Activated naive CD8-positive, alpha-beta T cell treated with anti-CD3 and anti-CD28 coated beads, Interleukin-2, amount 10 ng/mL, durations not matched to agents 7 days and 5 days (primary cell): ENCODE data around the gene HIP1R. TPM values are rescaled to one million over a fixed set of nuclear protein-coding genes. Genes with fewer than 3 reads are reported as not detected.

ENCODE experiments used
- ATAC-seq: fragments of 150-1000 bp; cut with Tn5 transposase; one replicate; pipeline ENCODE4 v1.10.0; 2021; ENCODE audit warnings: low read depth, moderate library complexity
- POLR2A ChIA-PET: fragments of 350-600 bp; sonication (Branson Sonifier 250); formaldehyde crosslinking; loops from one replicate; lab custom pipeline; 2021; ENCODE audit warnings: antibody characterized with exemption; lab: Charles Lee
- DNase-seq: peaks from one replicate; pipeline ENCODE4 v3.0.0; 2021
- H3K27ac Mint-ChIP-seq: one replicate; pipeline ENCODE4 v1.8.0; 2022; ENCODE audit warnings: mild to moderate bottlenecking, mixed read lengths
- H3K27me3 Mint-ChIP-seq: one replicate; pipeline ENCODE4 v1.8.0; 2022; ENCODE audit warnings: mild to moderate bottlenecking, moderate library complexity, mixed read lengths
- H3K36me3 Mint-ChIP-seq: one replicate; pipeline ENCODE4 v1.8.0; 2021; ENCODE audit warnings: mild to moderate bottlenecking, mixed read lengths
- H3K4me1 Mint-ChIP-seq: one replicate; pipeline ENCODE4 v1.8.0; 2021; ENCODE audit warnings: mixed read lengths
- H3K4me3 Mint-ChIP-seq: one replicate; pipeline ENCODE4 v1.8.0; 2022; ENCODE audit warnings: mild to moderate bottlenecking, moderate library complexity, mixed read lengths
- H3K9me3 Mint-ChIP-seq: one replicate; pipeline ENCODE4 v1.8.0; 2021; ENCODE audit warnings: mixed read lengths
- total RNA-seq, 2 experiments: library from RNA; stranded (reverse); gene quantifications; one replicate each; pipeline ENCODE4 v1.2.3, GENCODE V29; 2021

HIP1R gene
- total RNA-seq, 2 experiments from 2014 or later: 54.7 to 57.8 TPM

DNA sequence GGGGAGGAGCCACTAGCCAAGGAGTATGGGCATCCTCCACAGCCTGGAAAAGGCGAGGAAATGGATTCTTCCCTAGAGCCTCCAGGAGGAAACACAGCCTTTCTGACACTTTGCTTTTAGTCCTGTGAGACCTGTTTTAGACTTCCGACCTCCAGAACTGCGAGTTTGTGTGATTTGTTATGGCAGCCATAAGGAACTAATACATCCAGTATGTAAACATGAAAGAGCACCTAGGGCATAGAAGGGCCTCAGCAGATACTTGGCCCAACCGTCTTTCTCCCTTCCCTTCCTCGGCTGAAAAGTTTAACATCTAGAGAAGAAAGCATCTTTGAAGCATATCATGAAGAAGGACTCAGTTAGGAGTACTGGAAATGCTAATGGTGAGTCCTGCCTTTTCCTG lies 3.6 kb downstream of the HIP1R start:
- Mint-ChIP-seq H3K9me3 (no peaks in the 10 kb centered on the region), H3K4me1 (peaks cover 29% of the 10 kb centered on the region), H3K27ac (no peak overlapping the region), H3K27me3 (peaks cover 10% of the 10 kb centered on the region), H3K4me3 (no peak overlapping the region), H3K36me3 (no peaks in the 10 kb centered on the region)
- ATAC-seq (no peak), DNase-seq (no peak)
- POLR2A ChIA-PET: no interaction called here

DNA sequence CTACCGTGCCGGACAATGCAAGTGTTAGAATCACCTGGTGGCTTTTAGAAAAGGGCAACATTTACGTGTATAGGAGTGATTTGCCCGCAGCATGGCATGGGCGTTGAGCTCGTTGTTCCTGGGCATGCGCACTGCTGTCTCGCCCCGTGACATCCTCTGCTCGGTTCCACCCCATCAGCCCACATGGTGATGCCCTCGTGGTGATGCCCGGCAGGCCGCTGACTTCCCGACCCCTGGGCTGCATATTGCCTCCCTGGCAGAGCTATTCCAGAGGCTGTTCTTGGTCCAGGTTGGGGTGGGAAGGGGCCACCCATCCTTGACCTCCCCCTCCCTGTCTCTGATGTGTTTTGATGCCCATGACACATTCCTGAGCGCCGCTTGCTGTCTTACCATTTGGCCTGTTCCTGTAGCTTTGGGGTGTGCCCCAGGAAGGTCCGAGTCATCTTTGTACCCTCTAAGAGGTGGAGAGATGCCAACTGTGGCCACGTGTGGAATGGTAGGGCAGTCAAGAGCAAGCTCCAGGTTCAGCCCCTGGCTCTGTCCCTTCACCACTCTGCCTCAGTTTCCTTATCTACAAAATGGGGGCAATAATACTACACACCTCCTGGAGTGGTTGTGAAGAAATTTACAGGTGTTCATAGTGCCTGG lies 4.8 kb downstream of the HIP1R start:
- peaks cover 21% of the 10 kb centered on the region for H3K4me1 Mint-ChIP-seq
- H3K27me3 Mint-ChIP-seq: no peaks in the 10 kb centered on the region
- no peak overlapping the region for H3K4me3 Mint-ChIP-seq
- POLR2A ChIA-PET: interaction anchor here (0.6 kb wide), 1 partner anchor 392 kb away, joined by 3 read pairs; no protein-coding TSS in a partner anchor
- H3K27ac Mint-ChIP-seq: peak overlapping the region; percentile 8
- DNase-seq (no peak), ATAC-seq (no peak)
- no peaks in the 10 kb centered on the region for H3K9me3 Mint-ChIP-seq
- H3K36me3 Mint-ChIP-seq: no peaks in the 10 kb centered on the region

DNA sequence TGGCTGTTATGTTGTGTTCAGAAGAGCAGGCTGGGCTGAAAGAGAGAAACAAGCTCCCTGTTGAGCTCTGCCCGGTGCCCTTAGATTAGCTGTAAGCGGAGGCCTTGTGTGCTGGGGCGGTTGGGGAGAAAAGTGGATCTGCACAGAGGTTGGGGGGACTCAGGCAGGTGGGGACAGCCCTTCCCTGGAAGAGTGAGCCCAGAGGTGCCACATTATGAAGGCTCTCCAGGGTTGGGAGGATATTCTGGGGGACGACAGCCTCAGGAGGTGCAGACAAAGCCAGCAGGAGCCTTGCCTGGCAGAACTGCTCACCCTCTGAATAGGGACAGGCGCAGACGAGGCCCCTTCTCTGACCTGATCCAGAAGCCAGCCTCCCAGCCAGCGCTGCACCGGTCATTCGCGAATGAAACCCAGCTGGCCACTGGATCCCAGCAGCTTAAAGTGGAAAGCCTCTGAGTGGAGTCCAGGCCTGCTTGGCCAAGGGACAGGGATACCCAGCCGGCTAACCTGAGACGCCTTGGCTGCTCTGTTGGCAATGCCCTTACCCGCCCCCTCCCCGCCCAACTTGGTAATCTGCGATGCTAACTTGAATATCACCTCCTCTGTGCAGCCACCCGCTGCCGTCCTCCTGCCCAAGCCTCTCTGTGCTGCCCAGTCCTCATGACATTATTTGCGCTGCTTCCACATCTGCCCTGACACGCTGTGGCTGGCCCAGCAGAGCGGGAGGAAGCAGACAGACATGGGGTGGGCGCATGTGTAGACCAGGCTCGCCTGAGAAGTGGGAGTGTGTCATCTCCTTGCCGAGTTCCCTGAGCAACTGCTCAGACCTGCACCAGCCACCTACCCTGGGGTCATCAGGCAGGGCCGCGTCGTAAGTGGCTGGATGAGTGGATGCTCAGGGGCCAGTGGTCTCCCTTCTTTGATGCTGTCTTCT lies 5.6 kb downstream of the HIP1R start:
- H3K4me3 Mint-ChIP-seq: no peak overlapping the region
- POLR2A ChIA-PET: no interaction called here
- no peaks in the 10 kb centered on the region for H3K9me3 Mint-ChIP-seq
- no peaks in the 10 kb centered on the region for H3K36me3 Mint-ChIP-seq
- H3K4me1 Mint-ChIP-seq: peaks cover 21% of the 10 kb centered on the region
- no peaks in the 10 kb centered on the region for H3K27me3 Mint-ChIP-seq
- peak overlapping the region; percentile 8 for H3K27ac Mint-ChIP-seq
- ATAC-seq (no peak), DNase-seq (no peak)

DNA sequence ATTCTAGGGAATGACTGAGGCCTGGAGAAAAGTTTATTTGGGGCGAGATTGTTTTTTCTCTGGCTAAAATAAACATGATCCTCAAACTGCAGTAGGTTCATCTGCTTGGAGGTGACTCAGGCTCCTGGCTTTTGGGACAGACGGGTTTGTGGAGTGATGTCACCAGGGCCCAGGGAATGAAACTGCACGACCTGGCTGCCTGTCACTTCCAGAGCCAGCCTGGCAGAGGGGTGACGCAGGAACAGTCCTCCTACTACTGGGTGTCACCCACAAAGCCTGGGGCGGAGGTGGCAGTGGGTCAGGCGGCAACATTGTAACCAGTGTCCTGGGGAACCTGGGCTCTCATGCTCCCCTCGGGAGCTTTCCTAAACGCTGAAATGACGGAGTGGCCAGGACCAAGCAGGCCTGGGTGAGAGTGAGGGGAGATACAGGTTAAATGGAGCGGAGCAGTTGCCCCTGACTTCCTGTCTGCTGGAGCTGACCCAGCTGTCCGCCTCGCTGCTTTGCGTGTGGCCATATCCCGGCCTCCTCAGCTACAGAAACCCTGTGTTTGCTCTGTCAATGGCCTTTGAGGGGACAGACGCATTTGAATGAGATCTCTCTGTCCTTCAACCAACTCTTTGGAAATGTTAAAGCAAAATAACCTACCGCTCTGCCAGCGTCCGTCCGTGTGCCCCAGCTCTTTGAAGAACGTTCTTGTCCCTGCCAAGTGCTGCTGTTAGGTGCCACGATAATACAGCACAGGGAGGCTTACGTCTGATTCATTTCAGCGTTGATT lies 6.5 kb downstream of the HIP1R start:
- ATAC-seq: no peak
- no peak for DNase-seq
- no peaks in the 10 kb centered on the region for H3K27me3 Mint-ChIP-seq
- no peak overlapping the region for H3K4me3 Mint-ChIP-seq
- H3K36me3 Mint-ChIP-seq: no peaks in the 10 kb centered on the region
- no peaks in the 10 kb centered on the region for H3K9me3 Mint-ChIP-seq
- peaks cover 16% of the 10 kb centered on the region for H3K4me1 Mint-ChIP-seq
- POLR2A ChIA-PET: no interaction called here
- no peak overlapping the region for H3K27ac Mint-ChIP-seq

DNA sequence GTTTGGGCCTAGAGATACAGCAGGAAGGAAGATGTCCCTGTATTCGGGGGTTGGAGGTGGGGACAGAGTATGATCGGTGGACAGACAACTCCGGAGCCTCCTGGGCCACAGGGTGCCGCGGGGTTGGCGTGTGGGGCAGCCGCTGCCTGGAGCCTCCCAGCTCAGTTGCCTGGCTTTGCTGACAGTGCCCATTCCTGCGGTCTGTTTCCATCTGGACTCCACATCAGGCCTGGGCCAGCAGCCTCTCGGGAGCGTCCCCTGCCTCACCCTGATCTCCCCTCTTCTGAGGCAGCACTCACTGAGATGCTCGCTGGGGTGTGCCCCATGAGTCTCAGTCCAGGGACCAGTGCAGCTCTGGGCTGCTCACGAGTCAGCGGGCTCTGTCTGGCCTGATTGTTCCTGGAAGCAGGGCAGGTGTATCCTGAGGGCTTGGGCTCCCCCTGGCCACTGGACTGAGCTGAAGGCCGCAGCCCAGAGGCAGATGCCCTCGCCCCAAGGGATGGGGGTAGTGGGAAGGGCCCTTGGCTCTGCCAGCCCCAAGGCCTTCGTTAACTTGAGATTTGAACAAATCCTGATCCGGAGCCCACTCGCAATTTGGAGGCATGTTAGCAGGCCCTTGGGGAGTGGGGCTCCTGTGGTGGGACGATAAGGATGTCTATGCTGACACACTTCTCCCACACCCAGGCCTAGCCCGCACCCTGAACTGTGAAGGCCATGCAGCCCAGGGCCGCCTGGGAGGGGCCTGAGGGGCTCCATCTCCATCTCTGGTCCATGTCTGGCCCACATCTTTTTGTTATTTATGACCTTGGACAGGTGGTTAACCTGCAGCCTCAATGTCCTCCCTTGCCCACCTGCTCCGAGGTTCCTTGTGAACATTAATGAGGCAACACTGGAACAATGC lies 7.5 kb downstream of the HIP1R start:
- H3K36me3 Mint-ChIP-seq: no peaks in the 10 kb centered on the region
- ATAC-seq: no peak
- H3K27ac Mint-ChIP-seq: no peak overlapping the region
- H3K4me3 Mint-ChIP-seq: no peak overlapping the region
- H3K9me3 Mint-ChIP-seq: no peaks in the 10 kb centered on the region
- DNase-seq: no peak
- POLR2A ChIA-PET: no interaction called here
- H3K27me3 Mint-ChIP-seq: no peaks in the 10 kb centered on the region
- H3K4me1 Mint-ChIP-seq: peaks cover 9% of the 10 kb centered on the region

DNA sequence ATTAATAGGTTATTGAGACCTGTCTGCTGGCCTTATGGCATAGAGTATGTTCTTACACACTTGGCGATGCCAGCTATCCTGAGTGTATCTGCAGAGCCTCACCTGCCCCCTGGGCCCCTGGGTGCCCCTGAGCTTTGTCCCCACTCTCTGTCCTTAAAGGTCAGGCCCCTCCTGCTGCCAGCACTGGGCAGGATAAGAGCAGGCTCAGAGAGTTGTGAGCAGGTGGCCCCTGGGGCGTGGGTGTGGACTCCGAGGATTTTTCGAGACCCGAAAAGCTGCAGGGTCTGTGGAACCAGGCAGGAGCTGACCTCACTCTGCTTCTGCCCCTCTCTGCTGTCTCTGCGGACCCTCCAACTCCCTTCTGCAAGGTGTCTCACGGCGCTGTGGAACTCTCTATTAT lies 8.2 kb downstream of the HIP1R start:
- peak overlapping the region; percentile 45 for H3K27ac Mint-ChIP-seq
- no peaks in the 10 kb centered on the region for H3K9me3 Mint-ChIP-seq
- no peaks in the 10 kb centered on the region for H3K27me3 Mint-ChIP-seq
- POLR2A ChIA-PET: no interaction called here
- peaks cover 4% of the 10 kb centered on the region for H3K4me1 Mint-ChIP-seq
- H3K4me3 Mint-ChIP-seq: no peak overlapping the region
- no peak for ATAC-seq
- no peak for DNase-seq
- H3K36me3 Mint-ChIP-seq: no peaks in the 10 kb centered on the region

DNA sequence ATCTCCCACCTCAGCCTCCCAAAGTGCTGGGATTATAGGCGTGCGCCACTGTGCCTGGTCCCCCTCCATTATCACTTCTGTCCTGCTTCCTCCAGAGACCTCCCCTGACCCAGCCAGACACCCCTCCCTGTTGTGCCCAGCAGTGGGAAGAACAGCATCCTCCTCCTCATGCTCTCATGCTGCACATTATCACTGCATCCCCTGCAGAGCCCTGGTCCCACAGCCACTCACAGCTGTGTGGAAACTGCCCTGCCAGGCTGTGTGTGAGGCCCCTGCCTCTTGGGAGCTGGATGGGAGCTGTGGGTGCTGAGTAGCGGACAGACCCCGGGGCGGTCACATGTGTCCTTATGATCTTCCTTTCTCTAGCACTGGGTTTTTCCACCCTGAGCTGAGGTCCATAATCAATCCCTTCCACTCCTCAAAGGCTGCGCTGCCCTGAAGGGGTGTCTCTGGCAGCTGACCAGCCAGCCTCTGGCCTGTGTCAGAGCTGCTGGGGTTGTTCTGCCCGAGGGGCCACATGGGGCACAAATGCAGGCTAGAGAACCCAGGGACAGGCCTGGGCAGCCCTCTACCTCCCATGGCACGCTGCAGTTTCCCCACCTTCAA lies 9.2 kb downstream of the HIP1R start:
- no peaks in the 10 kb centered on the region for H3K27me3 Mint-ChIP-seq
- no peaks in the 10 kb centered on the region for H3K9me3 Mint-ChIP-seq
- no peak for ATAC-seq
- H3K27ac Mint-ChIP-seq: no peak overlapping the region
- H3K4me1 Mint-ChIP-seq: no peaks in the 10 kb centered on the region
- no peak for DNase-seq
- POLR2A ChIA-PET: no interaction called here
- H3K36me3 Mint-ChIP-seq: no peaks in the 10 kb centered on the region
- no peak overlapping the region for H3K4me3 Mint-ChIP-seq

DNA sequence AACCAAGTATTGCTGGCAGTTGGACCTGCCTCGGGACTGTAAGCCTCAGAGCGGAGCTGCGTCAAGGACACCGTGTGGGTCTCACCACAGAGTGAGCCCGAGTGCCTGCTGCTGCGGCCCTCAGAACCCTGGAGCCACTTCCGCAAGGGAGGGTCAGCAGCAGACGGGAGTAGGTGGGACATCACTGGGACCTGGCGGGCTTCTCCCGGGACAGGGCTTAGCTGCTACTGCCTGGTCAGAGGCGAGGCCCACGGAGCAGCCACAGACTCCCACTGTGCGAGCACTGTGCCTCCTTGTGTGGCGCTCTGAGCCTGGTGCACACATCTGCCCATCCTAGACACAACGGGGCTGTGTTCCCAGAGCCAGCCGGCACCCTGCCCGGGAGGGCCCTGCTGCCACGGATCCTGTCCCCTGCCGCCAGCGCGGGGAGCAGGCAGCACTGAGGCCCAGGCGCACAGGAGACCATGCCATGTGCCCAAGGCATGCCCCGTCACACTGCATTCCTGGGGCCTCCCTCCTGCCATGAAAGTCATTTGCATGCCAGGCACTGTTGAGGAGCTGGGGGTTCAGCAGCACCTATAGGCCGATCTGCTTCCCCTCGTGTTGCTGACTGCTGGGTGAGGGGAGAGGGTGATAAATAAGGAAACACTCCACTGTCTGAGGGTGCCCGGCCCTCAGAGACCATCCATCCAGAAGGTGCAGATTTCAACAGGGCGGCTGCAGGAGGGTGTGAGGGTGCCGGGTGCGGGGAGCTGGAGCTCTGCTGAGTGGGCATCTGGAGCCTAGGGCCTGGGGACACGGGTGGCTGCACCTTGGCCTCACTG lies 10.0 kb downstream of the HIP1R start:
- H3K36me3 Mint-ChIP-seq: no peaks in the 10 kb centered on the region
- no peaks in the 10 kb centered on the region for H3K27me3 Mint-ChIP-seq
- H3K4me3 Mint-ChIP-seq: no peak overlapping the region
- POLR2A ChIA-PET: interaction anchor here (0.7 kb wide), 1 partner anchor 387 kb away, joined by 3 read pairs; no protein-coding TSS in a partner anchor
- ATAC-seq (no peak), DNase-seq (no peak)
- no peak overlapping the region for H3K27ac Mint-ChIP-seq
- H3K4me1 Mint-ChIP-seq: no peaks in the 10 kb centered on the region
- H3K9me3 Mint-ChIP-seq: no peaks in the 10 kb centered on the region

DNA sequence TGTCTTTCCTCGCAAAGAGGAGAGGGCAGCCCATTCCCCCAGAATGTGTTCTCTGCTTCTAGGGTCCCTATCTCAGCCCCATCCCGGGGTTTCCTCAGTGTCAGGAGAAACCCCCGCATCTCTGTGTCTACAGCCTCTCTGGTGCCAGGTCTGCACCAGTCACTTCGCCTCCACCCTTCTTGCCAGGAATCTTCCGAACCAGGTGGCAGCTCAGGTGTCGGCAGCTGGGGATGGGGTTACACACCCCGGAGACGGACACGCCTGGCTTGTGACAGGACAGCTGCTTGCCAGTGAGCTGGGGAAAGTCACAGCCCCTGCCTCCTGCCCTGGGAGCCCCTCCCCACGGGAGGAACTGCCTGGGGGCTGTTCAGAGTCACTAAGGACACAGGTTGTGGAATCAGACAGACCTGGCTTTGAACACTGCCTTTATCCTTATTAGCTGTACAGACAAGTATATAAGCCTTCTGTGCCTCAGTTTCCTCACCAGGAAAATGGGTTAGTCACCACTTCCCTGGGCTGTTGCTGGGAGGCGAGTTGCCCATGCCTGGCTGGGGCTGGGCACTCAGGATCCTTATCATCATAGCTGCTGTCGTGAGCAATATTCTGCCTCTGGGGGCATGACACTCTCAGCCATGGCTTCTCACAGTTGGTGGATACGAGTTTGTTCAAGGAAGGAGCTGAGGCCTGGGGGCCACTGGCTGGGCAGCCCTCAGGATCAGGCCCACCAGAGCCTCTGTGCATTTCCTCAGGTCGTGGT lies 10.8 kb downstream of the HIP1R start:
- Mint-ChIP-seq H3K4me1 (no peaks in the 10 kb centered on the region), H3K36me3 (no peaks in the 10 kb centered on the region), H3K27me3 (no peaks in the 10 kb centered on the region), H3K4me3 (no peak overlapping the region), H3K27ac (no peak overlapping the region), H3K9me3 (no peaks in the 10 kb centered on the region)
- POLR2A ChIA-PET: interaction anchor here (0.7 kb wide), 1 partner anchor 386 kb away, joined by 3 read pairs; no protein-coding TSS in a partner anchor
- DNase-seq (no peak), ATAC-seq (no peak)

DNA sequence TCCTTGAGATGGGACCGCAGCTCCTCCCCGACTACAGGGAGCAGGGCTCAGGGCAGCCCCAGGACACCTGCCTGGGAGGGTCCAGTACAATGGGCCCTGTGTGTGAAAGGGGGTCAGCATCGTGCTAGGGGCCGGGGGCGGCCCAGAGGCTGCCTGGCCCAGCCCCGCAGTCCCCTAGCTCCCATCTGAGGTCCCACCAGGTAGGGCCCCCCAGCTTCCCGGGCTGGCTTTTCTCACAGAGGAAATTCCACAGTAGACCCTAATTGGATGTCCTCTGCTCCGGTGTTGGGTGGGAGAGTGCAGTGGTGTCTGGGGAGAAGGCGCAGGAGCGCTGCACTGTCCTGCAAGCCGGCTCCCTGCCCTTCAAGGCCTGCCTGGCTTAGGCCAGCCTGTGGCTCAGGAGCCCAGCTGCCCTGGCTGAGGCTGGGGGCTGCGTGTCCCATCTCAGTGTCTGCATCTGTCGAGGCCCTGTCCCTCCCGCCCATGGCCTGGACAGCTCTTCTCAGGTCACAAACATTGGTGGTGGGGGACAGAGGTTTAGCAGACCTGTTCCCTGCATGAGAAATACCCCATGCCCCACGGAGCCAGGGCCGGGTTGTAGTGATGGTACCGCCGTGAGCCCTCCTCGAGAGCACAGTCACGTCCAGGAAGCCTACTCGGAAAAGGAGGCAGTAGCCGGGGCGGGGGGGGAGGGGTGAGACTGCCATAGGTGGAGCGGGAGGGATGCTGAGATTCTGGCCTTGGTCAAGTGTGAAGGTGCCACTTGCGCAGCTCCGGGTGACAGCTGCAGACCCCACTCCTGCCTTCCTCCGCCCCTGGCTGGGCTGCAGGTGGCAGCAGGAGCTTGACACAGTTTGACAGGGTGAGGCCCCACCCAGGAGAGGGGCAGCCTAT lies 11.6 kb downstream of the HIP1R start:
- Mint-ChIP-seq H3K27ac (no peak overlapping the region), H3K27me3 (no peaks in the 10 kb centered on the region), H3K36me3 (no peaks in the 10 kb centered on the region), H3K9me3 (no peaks in the 10 kb centered on the region), H3K4me1 (no peaks in the 10 kb centered on the region), H3K4me3 (no peak overlapping the region)
- ATAC-seq (no peak), DNase-seq (no peak)
- POLR2A ChIA-PET: no interaction called here

DNA sequence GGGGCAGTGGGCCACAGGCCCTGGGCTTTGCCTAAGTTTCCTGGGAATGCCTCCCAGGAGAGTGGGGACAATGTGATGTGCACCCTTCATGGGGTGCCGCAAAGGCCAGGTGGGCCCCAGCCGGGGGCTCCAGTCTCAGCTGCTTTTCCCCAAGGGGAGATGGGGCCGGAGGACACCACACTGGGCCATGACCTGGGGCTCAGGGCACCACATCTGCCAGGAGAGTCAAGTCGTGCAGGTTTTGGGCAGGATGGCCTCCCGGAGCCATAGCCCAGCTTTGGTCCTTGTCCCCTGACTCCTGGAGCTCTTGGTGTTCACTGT lies 12.2 kb downstream of the HIP1R start:
- Mint-ChIP-seq H3K9me3 (no peaks in the 10 kb centered on the region), H3K4me3 (no peak overlapping the region), H3K4me1 (no peaks in the 10 kb centered on the region), H3K36me3 (no peaks in the 10 kb centered on the region), H3K27ac (no peak overlapping the region), H3K27me3 (no peaks in the 10 kb centered on the region)
- ATAC-seq: no peak
- DNase-seq: no peak
- POLR2A ChIA-PET: no interaction called here
